HG02763 (cell line): ENCODE measurements around the gene HNRNPUL2.

Experiments used
- ATAC-seq: cut with Tn5 transposase; IDR thresholded peaks from one replicate; pipeline ENCODE4 v1.9.1; 2021; ENCODE audit warnings: mild to moderate bottlenecking, moderate library complexity; ENCODE audit not compliant: unreplicated experiment

Gene HNRNPUL2

DNA sequence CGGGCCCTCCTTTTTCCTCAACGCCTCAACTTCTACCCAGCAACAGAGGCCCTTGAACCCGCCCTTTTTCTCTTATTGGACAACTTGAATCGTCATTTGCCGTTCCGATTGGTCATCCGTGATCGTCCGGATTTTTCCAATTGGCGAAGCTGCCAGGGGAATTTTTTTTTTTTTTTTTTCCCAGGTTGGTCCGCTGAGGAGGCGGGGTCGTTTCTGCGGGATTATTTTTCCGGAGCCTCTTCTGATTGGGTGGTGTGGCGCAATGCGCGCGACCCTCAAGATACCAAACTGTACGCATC lies 564 bp upstream of the HNRNPUL2 start:
- ATAC-seq = peak; percentile 55

DNA sequence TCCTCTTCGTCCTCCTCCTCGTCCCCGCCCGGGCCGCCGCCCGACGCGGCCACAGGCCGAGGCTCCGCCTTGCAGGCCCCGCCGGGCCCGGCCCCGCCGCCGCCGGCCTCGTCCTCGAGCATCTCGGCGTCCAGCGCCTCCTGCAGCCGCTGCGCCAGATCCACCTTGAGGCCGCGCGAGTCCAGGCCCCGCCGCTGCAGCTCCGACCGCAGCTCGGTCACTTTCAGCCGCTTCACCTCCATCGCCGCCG lies 417 bp downstream of the HNRNPUL2 start:
- ATAC-seq = no peak

DNA sequence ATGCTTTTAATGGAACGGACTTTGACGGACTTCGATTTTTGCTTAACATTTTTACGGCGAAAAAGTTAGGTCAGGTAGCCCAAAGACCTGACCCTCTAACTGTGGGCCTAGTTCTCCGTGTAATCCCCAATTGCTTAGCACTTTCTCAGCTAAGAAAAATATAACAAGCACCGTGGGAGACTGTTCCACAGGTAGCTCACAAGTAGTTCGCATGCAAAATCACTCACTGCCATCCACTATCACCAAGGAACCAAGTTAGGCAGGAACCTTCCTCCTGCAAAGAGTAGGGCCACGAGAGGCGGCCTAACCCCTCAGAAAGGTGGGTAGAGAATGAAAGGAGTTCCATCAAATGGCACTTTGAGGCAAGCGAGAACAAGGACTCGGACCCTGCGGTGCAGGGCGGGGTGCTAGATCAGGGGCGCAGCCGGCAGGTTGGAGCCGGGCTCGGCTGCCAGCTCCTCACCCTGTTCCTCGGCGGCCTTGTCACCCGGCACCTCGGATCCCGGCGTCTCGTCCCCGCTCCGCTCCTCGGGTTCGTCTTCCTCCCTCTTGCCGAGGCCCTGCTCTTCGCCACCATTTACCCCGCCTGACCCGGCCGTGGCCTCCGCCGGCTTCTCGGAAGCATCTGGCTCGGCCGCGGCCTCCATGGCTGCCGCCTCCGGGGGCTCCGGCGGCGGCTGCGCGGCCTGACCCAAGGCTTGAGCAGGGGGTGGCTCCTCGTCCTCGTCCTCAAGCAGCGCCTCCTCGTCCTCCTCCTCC lies 922 bp downstream of the HNRNPUL2 start:
- ATAC-seq = no peak

DNA sequence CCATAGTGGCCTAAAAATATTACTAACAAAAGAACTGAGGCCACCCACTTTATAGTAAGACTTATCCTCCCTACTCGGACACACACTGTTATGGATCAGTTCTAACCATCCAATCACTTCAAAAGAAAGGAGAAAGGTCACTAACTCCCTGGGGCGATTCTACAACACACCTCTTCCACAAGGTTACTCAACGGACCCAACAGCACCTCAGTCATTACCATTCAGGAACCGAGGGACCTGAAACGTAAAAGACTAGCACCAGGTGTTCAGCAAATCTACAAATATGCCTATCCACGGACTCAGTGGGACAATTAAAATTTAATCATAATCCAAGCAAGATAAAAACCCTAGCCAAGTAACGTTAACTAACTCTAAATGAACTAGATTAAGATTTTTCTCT lies 1.6 kb downstream of the HNRNPUL2 start:
- ATAC-seq = no peak

DNA sequence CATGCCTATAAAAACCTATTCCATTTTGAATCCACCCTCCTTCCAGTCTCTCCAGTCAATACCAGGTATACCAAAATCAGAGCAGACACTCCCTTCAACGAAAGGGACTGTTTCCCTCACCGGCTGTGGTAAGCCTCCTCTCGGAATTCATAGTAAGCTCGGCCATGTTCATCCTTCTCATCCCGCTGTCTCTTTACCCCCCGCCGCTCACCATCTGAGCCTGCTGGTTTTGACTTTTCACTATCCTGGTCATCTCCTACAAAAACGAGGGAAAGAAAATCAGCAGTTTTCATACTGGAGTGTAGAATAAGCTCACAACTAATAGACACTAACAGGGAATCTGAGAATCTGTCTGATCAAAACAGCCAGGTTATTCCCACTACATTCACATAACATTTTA lies 3.1 kb downstream of the HNRNPUL2 start:
- ATAC-seq = no peak

DNA sequence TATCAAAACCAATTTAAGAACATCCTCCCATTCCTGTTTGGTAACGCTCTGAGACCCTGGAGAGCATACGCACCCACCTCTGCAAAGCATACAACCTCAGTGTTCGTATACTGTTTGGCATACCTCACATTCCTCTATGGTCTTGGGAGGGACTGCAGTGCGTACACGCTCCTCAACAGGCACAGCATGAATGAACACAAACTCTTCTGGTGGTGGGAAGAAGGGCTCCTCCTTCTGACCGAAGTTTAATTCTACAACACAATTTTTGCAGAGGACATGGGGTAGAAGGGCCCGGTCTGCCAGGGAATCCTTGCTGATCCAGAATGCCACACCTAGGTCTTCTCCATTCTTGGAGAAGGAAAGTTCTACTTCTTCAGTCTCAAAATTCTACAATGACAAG lies 5.3 kb downstream of the HNRNPUL2 start:
- ATAC-seq = no peak

DNA sequence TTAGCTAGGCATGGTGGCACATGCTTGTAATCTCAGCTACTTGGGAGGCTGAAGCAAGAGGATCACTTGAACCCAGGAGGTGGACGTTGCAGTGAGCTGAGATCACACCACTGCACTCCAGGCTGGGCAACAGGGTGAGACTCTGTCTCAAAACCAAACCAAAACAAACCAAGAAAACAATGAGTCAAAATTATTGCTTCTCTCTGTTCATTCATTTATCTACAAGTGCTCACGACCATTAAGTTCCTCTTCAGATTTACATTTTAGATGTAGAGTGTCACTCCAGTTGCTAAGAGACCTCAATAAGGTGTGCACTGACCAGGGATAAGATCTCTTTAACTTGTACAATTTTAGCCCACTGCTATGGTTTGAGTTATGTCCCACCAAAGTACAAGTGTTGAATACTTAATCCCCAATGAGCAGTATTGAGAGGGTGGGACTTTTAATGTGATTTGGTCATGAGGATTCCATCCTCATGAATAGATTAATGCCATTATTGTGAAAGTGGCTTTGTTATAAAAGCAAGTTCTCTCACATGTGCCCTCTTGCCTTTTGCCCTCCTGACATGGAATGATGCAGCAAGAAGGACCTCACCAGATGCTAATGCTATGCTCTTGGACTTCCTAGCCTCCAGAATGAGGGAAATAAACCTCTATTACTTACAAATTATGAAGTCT lies 7.8 kb downstream of the HNRNPUL2 start:
- no peak for ATAC-seq

DNA sequence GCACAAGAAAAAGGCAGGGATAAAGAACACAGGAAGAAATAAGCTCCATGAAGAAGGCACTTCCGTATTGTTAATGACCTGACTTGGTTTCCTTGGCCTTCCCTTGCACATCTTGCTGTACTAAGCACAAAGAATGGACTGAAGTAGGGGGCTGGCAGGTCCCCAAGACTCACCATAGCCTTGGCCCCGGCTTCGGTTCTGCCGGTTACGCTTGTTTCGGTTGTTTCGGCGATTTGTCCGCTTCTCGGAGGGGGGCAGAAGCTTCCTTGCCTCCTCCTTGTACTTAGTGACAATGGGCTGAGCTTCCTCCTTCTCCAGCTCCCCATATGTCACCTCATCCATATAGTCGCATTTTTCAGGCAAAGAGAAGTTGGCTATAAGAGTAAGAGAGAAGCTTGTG lies 10.4 kb downstream of the HNRNPUL2 start:
- no peak for ATAC-seq

DNA sequence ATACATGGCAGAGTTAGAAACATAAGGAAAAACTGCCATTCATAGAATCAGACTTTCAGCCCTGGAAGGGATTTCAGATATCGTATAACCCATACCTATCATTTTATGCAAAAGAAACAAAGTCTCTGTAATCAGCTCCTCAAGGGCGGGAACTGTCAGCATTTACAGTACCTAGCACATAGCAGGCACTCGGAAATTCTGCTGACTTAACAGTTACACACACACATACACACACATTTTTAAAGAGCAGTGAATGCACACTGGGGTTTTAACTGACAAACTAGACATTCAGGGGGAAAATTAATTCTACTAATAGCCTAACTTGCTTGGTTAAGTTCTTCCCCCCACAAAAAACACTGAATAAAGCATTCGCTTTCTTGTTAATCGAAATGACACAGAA lies 11.1 kb downstream of the HNRNPUL2 start:
- no peak for ATAC-seq

DNA sequence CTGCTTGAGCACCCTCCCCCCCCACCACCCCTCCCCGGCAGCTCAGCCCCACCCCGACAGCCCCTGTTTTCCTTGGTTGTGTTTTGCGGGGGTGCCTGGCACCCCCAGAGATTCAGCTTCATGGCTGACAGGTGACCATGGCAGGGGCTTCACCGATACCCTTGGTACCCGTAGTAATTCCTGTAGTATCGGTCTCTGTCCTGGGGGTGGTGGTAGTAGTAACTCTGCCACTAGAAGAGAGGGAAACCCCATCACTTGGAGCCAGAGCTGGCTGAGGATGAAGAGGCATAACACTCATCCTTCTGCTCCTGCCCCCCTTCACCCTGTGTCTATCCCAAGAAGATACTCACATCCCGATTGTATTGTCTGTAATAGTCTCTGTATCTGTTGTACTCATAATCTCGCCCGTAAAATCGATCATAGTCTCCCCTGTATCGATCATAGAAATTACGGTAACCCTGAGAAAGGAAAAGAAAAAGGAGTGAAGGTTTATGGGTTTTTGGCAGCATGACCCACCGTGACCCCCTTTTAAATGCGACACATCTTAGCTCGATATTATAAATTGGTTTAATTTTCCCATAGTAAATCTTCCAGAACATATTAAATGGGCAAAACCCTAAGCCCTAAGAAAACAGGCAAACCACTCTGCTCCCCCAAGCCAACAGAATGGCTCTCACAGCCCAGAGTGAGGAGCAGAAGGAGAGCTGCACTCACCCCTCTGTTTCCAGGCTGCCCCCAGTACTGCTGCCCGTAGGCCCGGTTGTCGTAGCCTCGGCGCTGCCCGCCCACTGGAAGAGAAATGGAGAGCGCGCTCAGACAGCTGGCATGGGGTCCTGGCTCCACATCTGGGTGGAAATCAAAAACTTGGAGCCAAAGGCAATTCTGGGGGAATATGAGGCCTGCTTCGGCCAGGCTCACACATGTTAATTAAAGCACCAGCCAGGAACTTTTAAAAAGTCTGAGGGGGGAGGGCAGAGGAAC lies 11.8 kb downstream of the HNRNPUL2 start:
- no peak for ATAC-seq

DNA sequence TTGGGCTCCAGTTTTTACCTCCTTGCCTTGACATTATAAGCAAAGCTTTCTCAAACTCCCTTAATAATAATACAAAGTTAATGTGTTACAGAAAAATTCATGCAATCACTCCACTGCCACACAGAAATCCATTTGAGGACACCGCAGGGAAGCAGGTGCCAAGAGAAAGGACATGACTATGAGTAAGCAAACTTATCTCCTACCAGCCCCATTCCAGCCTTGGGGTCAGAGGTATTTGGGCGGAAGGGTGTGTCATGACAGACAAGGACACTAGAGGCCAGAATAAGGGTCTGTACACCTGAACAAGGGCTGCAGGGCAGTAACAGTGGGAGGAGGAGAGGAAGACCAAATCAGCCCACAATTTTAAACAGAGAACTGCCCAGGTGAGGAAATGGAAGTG lies 13.9 kb downstream of the HNRNPUL2 start:
- no peak for ATAC-seq

DNA sequence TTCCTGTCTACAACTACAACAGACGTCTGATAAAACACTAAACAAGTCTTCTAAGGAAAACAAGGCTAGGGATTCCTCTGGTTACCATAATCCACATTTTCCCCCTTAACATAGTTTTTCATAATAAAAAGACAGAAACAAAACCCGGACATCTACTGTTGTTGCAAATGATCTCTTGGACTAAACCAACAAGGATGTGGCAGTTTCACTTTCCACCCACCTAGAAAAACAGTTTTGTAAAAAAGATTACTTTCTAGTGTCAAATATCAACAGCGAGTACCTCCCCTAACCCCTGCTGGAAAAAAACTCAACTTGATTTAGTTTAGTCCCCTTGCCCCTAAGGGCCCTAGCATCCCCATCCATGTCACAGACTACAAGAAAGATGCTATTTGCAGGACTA lies 14.4 kb downstream of the HNRNPUL2 start:
- ATAC-seq = no peak

DNA sequence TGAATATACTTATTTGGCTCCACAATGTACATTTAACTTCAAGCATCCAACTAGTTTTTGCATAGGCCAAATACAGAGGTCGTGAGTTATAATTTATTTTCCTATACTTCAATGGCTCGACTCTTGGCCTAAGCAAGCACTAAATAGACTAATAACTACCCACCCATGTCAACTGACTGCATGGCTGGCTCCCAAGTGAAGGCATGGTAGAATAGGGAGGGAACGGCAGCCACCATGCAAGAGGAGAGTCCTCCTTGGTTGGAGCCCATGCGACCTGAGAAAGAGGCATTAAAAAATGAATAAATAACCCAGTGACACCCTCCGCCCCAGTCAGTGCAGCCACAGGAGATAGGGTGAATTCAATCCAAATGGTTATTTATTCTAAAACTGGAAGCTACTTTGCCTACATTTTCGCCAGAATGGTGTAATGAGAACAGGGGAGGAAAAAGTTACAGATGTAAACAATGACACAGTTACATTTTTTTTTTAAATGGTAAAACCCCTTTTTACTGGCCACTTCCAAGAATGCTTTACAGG lies 14.9 kb downstream of the HNRNPUL2 start:
- ATAC-seq = no peak

DNA sequence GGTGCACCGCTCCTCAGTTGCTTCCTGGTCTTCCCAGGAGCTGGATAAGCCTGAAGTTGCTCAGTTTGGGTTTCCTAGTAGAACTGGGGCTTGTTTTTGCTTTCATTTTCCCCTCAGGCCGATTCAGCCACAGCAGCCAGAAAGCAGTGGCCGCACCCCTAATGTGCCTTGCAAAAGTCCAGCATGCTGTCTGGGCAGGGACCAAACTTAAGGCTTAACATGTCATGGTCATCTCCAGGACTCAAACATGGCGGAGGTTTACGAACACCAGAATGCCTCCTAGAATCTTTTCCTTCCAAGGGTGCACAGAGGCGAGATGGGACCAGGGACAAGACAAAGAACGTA lies 17.3 kb downstream of the HNRNPUL2 start:
- no peak for ATAC-seq

DNA sequence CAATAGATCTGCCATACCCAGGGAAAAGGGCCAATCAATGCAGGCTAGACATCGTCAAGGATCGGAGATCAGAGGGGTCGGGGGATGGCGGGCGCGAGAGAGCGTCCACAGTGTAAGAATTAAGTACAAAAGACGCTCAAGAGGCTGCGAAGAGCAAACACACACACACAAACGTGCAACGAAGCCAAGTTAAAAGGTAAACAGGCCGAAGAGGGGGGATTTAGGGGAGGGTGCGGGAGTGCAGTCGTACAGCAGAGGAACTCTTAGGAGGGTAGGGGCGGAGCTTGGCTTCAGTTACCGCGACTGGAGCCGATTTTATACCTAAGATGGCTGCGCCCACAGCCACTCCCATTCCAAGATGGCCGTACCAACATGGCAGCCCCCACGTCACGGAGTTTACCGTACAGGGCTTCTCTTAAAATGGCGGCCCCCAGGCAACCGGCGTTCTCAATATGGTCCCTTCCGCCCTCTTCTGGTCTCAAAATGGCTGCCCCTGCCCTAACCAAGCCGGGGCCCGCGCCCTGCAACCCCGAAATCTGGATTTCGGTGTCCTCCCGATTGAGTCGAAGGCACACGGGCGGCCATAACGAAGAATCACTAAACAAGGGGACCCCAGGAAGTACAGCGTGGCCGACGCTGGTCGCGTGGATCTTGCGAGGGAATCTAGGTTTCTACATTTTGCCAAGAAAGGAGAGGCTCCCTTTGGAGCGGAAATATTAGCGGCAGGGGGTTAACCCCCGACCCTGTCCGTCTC lies 17.8 kb downstream of the HNRNPUL2 start:
- peak; percentile 66 for ATAC-seq

DNA sequence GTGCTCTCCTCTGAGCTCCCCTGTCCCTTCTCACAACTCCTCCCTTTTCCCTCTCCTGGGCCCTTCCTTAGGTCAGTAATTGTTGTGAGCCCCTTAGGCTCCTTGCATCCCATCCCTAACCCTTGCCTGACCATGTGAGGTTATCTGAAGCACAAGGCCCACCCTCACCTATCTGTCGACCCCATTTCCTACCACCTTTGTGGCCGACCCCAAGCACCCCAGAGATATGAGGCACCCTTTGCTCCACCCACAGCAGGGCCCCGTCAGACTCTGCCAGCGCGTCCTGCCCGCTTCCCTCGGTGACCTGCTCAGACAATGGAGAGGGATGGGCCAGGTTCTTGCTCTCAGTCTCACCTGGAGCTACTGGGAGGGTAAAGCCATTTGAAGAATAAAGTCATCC lies 18.5 kb downstream of the HNRNPUL2 start:
- ATAC-seq = no peak

DNA sequence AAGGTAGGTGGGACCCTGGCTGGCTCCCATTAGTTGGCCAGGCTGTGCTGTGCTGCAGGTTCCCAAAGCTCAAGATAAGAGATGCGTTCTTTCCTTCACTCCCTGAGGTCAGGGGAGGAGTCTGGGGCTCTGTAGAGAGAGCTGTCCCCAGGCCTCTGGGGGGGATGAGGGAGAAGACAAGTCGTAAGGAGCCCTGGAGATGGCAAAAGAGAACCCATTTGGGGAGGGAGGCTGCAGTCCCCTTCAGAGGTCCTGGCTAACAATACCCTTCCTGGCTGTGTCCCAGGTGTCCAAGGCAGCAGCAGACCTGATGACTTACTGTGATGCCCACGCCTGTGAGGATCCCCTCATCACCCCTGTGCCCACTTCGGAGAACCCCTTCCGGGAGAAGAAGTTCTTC lies 18.9 kb downstream of the HNRNPUL2 start:
- ATAC-seq = no peak

DNA sequence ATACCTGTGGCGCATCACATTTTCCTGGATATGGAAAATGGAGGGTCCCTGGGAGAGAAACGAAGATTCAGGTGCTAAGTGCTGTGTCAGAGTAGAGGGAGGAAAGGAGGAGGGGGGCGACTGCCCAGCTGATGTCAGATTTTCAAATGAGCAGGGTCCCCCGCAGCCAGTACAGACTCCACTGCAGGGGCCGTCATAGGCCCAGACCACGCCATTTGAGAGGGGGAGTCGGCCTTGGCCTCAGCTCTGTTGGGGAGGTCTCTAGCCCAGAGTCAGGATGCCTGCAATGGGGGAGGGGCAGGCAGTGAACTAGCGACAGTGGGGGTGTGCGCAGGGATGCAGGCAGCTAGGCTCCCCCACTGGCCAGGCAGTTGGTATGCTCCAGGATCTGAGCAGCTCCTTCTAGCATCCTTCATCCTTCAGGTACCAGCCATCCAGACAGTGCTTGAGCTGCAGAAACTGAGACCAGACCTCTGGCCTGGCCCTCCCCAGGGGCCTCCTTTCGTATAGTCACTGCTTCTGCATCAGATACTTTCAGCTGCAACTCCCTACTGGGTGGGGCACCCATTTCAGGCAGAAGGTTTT lies 19.9 kb downstream of the HNRNPUL2 start, which contains the start of the genes BSCL2 and GNG3:
TSS of gene BSCL2 (minus strand) at position 148 of the 585 bp plus-strand sequence. CDS start 229 bp downstream, outside the sequence.
TSS of gene GNG3 (plus strand) at position 400 of the 585 bp plus-strand sequence. CDS start 620 bp downstream, outside the sequence.
- no peak for ATAC-seq

DNA sequence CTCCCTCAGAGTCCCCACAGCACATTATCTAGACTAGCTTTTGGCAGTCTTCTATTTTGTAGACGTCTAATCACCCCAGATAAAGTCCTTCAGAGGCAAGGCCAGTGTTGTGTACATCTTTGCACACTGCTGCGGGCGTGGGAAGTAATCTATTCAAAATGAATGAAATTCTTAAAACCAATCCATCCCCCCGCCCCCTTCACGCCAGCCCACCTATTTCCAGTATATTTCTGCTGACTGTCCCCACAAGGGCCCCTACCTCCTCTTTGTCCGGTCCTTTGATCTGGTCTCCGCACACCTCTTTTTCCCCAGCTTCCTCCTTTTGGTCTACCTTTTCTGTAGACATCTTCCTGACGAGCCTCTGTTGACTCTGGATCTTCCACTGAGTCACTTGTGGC lies 20.4 kb downstream of the HNRNPUL2 start:
- no peak for ATAC-seq
